Mammary epithelial cell (primary cell): ENCODE measurements around the gene ACKR2.

Source experiments
- CTCF ChIP-seq, 2 donors: IDR thresholded peaks in 1 of 2; conservative IDR thresholded peaks in 1 of 2; 2 replicates each; pipeline ENCODE4 v1.5.1; 2011 to 2012; ENCODE audit warnings: inconsistent platforms in 2 of 2, low read length in 2 of 2, mild to moderate bottlenecking in 2 of 2, control low read depth in 1 of 2, low read depth in 1 of 2; ENCODE audit not compliant: insufficient read depth in 1 of 2; ENCODE audit errors: extremely low read depth in 1 of 2
- EZH2 ChIP-seq: IDR thresholded peaks from 2 replicates; pipeline ENCODE4 v1.6.1; 2012; ENCODE audit warnings: low read length, inconsistent platforms, borderline replicate concordance

- TF ChIP-seq CTCF (conservative IDR thresholded peaks at IDR 0.05 in 1 of 2, IDR thresholded peaks at IDR 0.05 in 1 of 2; ENCODE audit: extremely low read depth in 1 of 2, insufficient read depth in 1 of 2, low read depth in 1 of 2, low read length in 2 of 2) (no peak), EZH2 (no peak)
Observed at GRCh38 chr3:42876940-42877720, 67.9 kb downstream of the ACKR2 start.
